GM12875 (cell line): Measurements from ENCODE around the gene PDGFA.

ENCODE experiments used
- H3K4me3 ChIP-seq: one replicate; pipeline ENCODE4 v1.5.1; 2011; ENCODE audit warnings: low read depth, low read length, control low read depth
- TF ChIP-seq, protein P1 (sequence below): IDR thresholded peaks from 2 replicates; pipeline ENCODE4 v1.5.1; 2011; ENCODE audit warnings: low read depth, mild to moderate bottlenecking, control low read depth, inconsistent platforms, low read length, moderate library complexity, borderline replicate concordance; ENCODE audit not compliant: insufficient read depth

Gene PDGFA

DNA sequence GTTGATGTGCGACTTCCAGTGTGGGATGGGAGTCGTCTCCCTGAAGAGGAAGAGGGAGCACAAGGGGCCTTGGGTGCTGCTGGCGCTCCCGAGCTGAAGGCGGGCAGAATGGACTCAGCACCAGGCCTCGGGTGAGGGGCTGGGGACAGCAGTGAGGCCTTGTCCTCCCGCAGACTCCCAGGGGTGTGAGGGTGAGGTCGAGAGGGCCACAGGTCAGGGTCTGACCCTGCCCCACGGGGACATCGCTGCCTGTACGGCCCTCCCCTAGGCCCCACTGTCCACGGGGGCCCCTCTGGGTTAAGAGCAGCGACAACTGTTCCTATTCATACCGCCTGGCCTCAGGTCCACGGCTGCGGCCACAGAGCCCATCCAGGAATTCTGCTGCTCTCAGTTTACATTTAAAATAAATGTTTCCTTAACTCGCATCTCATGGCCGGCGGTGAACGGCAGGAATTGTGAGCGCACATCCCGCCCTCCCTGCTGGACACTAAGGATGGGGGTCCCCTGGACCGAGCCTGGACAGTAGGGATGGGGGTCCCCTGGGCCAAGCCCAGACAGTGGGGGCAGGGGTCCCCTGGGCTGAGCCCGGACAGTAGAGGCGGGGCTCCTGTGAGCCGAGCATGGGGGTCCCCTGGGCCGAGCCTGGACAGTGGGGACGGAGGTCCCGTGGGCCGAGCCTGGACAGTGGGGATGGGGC, 61.7 kb downstream of the PDGFA start:
- TF ChIP-seq, protein P1, sequence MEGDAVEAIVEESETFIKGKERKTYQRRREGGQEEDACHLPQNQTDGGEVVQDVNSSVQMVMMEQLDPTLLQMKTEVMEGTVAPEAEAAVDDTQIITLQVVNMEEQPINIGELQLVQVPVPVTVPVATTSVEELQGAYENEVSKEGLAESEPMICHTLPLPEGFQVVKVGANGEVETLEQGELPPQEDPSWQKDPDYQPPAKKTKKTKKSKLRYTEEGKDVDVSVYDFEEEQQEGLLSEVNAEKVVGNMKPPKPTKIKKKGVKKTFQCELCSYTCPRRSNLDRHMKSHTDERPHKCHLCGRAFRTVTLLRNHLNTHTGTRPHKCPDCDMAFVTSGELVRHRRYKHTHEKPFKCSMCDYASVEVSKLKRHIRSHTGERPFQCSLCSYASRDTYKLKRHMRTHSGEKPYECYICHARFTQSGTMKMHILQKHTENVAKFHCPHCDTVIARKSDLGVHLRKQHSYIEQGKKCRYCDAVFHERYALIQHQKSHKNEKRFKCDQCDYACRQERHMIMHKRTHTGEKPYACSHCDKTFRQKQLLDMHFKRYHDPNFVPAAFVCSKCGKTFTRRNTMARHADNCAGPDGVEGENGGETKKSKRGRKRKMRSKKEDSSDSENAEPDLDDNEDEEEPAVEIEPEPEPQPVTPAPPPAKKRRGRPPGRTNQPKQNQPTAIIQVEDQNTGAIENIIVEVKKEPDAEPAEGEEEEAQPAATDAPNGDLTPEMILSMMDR, result no peak

DNA sequence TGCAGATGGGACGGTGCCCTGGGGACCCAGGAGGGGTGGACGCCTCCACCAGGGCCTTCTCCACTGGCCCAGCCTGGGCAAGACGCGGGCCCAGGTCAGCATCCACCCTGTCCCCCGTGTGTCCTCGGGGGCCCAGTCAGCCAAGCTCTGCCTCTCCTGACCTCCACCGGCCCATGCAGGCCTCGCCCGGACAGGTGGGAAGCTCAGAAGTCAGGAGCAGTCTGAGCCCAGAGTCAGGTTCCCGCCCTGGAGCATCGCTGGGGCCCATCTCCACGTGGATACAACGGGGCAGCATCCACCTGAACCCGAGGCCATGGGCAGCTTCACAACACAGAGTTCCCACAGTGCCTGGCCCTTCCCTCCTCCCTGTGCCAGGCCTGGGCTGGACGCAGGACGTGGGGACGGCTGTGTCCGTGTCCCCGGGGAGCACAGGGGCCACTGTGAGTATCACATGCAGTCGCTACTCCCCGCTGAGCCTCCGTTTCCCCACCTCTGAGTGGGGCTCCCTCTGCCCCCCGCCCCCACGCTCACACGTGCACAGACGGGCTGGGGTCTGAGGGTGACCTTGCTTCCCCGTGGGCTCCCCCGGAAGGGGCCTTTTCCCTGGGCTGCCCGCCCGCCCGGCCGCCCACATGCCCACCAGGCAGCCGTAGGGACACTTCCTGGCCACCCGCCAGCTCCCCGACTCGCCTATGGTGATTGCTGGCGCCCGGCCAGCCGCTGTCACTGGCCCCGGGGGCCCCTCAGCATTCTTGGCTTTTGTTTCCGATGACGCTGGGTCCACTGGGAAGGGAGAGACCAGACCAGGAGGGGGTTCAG, 64.3 kb downstream of the PDGFA start:
- TF ChIP-seq, protein P1, result no peak
- no peak overlapping the region for H3K4me3 ChIP-seq

More for the DNA sequence above, 61.7 kb downstream of the PDGFA start:
- H3K4me3 ChIP-seq, result no peak overlapping the region

DNA sequence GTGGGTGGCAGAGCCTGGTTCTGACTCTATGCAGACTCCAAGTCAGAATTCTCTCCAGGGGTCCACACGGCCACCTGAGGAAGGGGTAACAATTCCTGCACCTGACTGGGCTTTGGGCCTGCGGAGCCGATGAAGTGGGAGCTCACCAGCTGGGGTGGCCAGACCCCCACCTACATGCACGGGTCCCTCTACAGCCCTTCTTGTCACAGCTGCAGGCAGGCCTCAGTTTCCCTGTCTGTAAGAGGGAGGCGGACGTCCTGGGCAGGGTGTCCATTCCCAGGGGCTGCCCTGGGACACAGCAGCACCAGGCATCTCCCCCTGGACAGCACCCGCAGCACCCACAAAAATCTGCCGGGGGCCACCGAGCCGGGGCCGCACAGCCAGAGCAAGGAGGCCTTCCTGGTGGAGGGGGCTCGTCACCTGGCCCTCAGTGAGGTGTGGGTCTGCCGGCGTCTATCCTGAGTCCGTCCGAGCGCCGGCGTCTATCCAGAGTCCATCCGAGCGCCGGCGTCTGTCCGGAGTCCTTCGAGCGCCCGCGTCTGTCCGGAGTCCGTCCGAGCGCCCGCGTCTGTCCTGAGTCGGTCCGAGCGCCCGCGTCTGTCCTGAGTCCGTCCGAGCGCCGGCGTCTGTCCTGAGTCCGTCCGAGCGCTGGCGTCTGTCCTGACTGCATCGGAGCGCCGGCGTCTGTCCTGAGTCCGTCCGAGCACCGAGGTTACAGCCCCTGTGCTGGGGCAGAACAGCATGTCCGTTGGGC, 65.1 kb downstream of the PDGFA start:
- no peak overlapping the region for H3K4me3 ChIP-seq
- TF ChIP-seq, protein P1, result no peak

DNA sequence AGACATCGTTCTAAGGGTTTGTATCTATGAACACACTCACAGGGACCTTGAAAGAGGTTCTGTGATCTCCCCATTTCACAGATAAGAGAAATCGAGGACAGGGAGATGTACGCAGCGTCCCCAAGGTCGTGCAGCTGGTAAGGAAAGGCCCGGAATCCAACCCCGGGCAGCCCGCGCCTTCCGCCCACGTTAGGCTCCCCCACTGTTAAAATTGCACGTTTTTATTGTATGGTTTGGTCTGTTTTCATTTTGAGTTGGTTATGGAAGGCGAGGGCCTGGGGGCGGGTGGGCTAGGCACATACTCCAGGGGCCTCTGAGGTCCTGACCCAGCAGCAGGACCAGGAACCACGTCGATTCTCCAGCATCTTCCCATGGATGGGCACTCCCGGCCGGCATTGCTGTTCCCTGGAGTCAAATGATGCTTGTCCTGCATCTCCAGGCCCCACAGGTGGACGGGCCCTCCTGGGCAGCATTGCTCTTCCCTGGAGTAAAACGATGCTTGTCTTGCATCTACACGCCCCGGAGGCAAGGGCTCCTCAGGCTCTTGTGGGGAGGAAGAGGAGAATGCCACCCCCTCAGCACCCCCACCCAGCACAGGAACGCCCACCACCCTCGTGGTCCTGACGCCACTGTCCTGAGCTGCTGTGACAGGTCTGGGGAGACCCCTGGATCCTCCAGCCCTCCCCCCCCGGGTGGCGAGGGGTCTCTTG, 65.9 kb downstream of the PDGFA start:
- no peak overlapping the region for H3K4me3 ChIP-seq
- TF ChIP-seq, protein P1, result no peak

DNA sequence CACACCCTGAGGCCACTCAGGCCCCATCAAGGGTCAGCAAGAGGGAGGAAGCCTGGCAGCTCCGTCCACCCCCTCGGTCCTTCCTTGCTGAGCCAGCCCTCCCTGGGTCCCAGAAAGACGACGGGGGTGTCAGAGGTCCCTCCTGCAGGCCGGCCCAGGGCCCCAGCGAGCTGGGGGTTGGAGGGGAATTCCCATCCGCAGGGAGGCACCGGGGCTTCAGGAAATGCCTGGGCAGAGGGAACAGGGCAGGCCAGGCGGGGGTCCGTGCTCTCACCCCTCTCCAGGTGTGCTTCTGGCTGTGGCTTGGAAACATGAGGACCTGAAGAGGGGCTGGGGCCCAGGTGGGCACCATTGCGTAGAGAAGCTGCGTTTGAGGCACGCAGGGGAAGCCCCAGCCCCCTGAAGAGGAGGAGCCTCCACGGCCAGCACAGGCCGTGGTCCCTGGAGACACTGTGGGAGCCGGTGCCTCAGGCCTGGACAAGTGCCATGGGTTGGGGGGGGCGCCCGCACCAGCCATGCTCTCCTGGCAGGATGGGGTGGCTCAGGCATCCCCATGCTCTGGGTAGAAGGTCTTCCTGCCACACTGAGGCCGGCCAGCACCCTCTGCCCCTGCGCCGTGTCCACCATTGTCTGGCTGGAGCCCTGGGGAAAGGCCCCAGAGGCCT, 66.7 kb downstream of the PDGFA start:
- TF ChIP-seq, protein P1, result no peak
- H3K4me3 ChIP-seq, result no peak overlapping the region

DNA sequence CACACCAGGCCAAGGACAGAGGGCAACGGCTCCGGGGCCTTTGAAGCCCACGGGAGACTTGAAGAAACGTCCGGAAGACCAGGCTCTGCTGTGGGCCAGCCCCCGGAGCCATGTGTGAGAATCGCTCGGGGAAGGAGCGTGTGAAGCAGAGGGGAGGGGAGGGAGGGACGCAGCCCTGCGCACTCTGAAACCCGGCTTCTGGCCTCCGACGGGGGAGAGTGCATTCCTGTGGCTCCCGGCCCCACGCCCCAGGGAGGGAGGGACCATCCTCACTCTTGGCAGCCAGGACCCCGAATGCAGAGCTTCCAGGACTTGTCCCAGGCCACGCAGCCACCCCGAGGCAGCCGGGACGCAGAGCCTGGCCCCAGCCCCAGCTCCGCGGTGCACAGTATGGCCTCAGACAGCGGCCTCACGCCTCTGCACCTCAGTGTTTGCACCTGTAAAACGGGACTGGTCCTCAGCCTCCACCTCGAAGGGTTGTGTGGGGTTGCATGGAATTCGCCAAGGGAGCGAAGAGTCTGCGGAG, 67.4 kb downstream of the PDGFA start:
- TF ChIP-seq, protein P1, result no peak
- H3K4me3 ChIP-seq, result no peak overlapping the region
